IMR-90 (cell line): ENCODE data around the gene TEAD4.

Experiments used
- CEBPB ChIP-seq: IDR thresholded peaks from 2 replicates; pipeline ENCODE4 v1.6.1; 2012; ENCODE audit warnings: low read depth, low read length, improper control_type of control experiment
- CTCF ChIP-seq: conservative IDR thresholded peaks from 2 replicates; pipeline ENCODE4 v1.5.1; 2012; ENCODE audit warnings: mild to moderate bottlenecking, low read depth, low read length, improper control_type of control experiment
- MXI1 ChIP-seq: IDR thresholded peaks from 2 replicates; pipeline ENCODE4 v1.6.1; 2012; ENCODE audit warnings: low read depth, mild to moderate bottlenecking, low read length, moderate library complexity, borderline replicate concordance
- POLR2A ChIP-seq: IDR thresholded peaks from 2 replicates; pipeline ENCODE4 v1.6.1; 2012; ENCODE audit warnings: mild to moderate bottlenecking, low read depth, low read length
- USF2 ChIP-seq: fragments of 150-350 bp; IDR thresholded peaks from 2 replicates; pipeline ENCODE4 v1.6.1; 2017; ENCODE audit warnings: mild to moderate bottlenecking, antibody characterized with exemption, low read length, low read depth

DNA sequence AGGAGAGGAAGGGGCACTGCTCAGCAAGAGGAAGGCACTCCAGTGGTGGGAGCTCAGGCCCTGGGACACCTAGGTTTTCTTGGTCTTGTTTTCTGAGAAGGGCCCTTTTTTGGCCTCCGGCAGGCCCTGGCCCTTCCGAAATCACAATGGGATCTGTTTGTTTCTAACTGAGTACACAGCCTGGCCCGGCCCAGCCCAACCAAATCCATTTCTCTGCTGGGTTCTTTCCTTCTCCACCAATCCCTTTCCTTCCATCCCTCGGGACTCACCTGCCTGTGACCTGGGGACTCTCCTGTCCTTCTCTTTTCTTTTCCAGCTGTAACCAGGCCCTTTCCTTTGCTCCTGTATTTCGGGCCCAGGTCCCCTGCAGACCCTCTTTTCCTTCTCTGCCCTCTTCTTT, 18.6 kb downstream of the TEAD4 start:
- TF ChIP-seq CTCF, result no peak
- TF ChIP-seq MXI1, result no peak
- TF ChIP-seq POLR2A, result no peak
- TF ChIP-seq CEBPB, result no peak
- no peak for TF ChIP-seq USF2
